K562 (cell line): ENCODE data around the gene SORCS1. TPM values are rescaled to one million over a fixed set of nuclear protein-coding genes. Genes with fewer than 3 reads are reported as not detected.

Experiments
- CREB1 ChIP-seq, 2 experiments: sonication (generic) in 1 of 2; formaldehyde crosslinking in 1 of 2; IDR thresholded peaks; 2 replicates each; pipeline versions ENCODE4 v1.6.1 to v1.8.0; 2012 to 2022; ENCODE audit warnings: inconsistent platforms in 1 of 2, mild to moderate bottlenecking in 1 of 2, missing genetic modification reagents in 1 of 2, moderate library complexity in 1 of 2
- ELF2 ChIP-seq: fragments of 250-450 bp; sonication (Bioruptor Pico); IDR thresholded peaks from 2 replicates; pipeline ENCODE4 v1.5.0; 2021; ENCODE audit warnings: mild to moderate bottlenecking
- EP400 ChIP-seq: fragments of 450-650 bp; IDR thresholded peaks from 2 replicates; pipeline ENCODE4 v1.6.1; 2017; ENCODE audit warnings: antibody characterized with exemption, mild to moderate bottlenecking, moderate library complexity
- HIVEP1 ChIP-seq: fragments of 250-450 bp; sonication (Bioruptor Pico); IDR thresholded peaks from 2 replicates; pipeline ENCODE4 v1.4.0; 2020; ENCODE audit warnings: mild to moderate bottlenecking
- HLTF ChIP-seq: fragments of 450-650 bp; IDR thresholded peaks from 2 replicates; pipeline ENCODE4 v1.6.1; 2016
- NFRKB ChIP-seq: fragments of 450-650 bp; IDR thresholded peaks from 2 replicates; pipeline ENCODE4 v1.6.1; 2016; ENCODE audit warnings: low read depth
- PPARD ChIP-seq: fragments of 250-450 bp; sonication (Bioruptor Pico); IDR thresholded peaks from 2 replicates; pipeline ENCODE4 v1.8.0; 2022; ENCODE audit warnings: inconsistent platforms, mild to moderate bottlenecking, moderate library complexity
- RBFOX2 ChIP-seq: fragments of 200-400 bp; formaldehyde crosslinking; IDR thresholded peaks from 2 replicates; pipeline ENCODE4 v1.6.1; 2017; ENCODE audit warnings: low read depth, mild to moderate bottlenecking, low read length, moderate library complexity
- SETDB1 ChIP-seq: IDR thresholded peaks from one replicate; pipeline ENCODE4 v1.6.1; 2012; ENCODE audit warnings: low read length, control low read depth, inconsistent platforms
- SNIP1 ChIP-seq: fragments of 450-650 bp; IDR thresholded peaks from 2 replicates; pipeline ENCODE4 v1.7.1; 2017; ENCODE audit warnings: low read depth, mild to moderate bottlenecking
- SUPT5H ChIP-seq: fragments of 450-650 bp; IDR thresholded peaks from 2 replicates; pipeline ENCODE4 v1.6.1; 2016
- TBP ChIP-seq: optimal IDR thresholded peaks from 2 replicates; pipeline ENCODE3; 2011; ENCODE audit warnings: low read depth, low read length, improper control_type of control experiment
- TCF7L2 ChIP-seq: fragments of 150-350 bp; IDR thresholded peaks from 2 replicates; pipeline ENCODE4 v1.6.1; 2016; ENCODE audit warnings: low read depth, mild to moderate bottlenecking, low read length, moderate library complexity
- ZBTB1 ChIP-seq: sonication (generic); formaldehyde crosslinking; IDR thresholded peaks from 2 replicates; pipeline ENCODE4 v1.8.1; 2023; ENCODE audit warnings: missing genetic modification reagents, low read depth, mild to moderate bottlenecking, borderline replicate concordance
- ZBTB40 ChIP-seq, 2 experiments: fragments of 450-650 bp in 1 of 2; sonication (generic) in 1 of 2; formaldehyde crosslinking in 1 of 2; IDR thresholded peaks; 2 replicates each; pipeline versions ENCODE4 v1.7.1 to v1.9.0; 2016 to 2022; ENCODE audit warnings: inconsistent platforms in 1 of 2, mild to moderate bottlenecking in 1 of 2, missing genetic modification reagents in 1 of 2
- ZNF146 ChIP-seq: IDR thresholded peaks from one replicate; pipeline ENCODE4 v1.6.1; 2018; ENCODE audit warnings: missing compliant biosample characterization; ENCODE audit not compliant: unreplicated experiment
- ZNF224 ChIP-seq: sonication (generic); formaldehyde crosslinking; IDR thresholded peaks from 2 replicates; pipeline ENCODE4 v1.8.0; 2022; ENCODE audit warnings: mild to moderate bottlenecking, missing genetic modification reagents
- ZZZ3 ChIP-seq: fragments of 450-650 bp; IDR thresholded peaks from 2 replicates; pipeline ENCODE4 v1.6.1; 2016; ENCODE audit warnings: antibody characterized with exemption, mild to moderate bottlenecking, moderate library complexity
- polyA plus RNA-seq, 8 experiments: library from polyadenylated mRNA; depleted of rRNA in 4 of 8; stranded (reverse) in 5 of 8; unstranded in 3 of 8; fragments of >200 nt; fragmentation: Nextera tagmentation in 2 of 8; fragmentation: Illumina TruSeq in 1 of 8; extraction: Ambion mirVana in 2 of 8; extraction: Trizol in 1 of 8; gene quantifications; 2 replicates each; pipeline versions ENCODE4 v1.2.1 to v1.2.3, GENCODE V29; 2011 to 2014; ENCODE audit warnings: inconsistent platforms in 1 of 8, missing spikeins in 1 of 8
- total RNA-seq, 7 experiments: library from RNA; depleted of rRNA in 6 of 7; stranded (reverse); fragments of >200 nt in 6 of 7; fragmentation: Illumina TruSeq in 2 of 7; extraction: Trizol in 2 of 7; gene quantifications; 2 replicates each; pipeline versions ENCODE4 v1.2.1 to v1.2.3, GENCODE V29; 2011 to 2021; ENCODE audit warnings: low replicate concordance in 1 of 7
- TF ChIP-seq, protein P1 (sequence below): fragments of 250-450 bp; sonication (Bioruptor Pico); IDR thresholded peaks from 2 replicates; pipeline ENCODE4 v1.5.0; 2021
- TF ChIP-seq, protein P2 (sequence below), 2 experiments: fragments of 200-800 bp in 1 of 2; sonication (Bioruptor generic) in 1 of 2; sonication (generic) in 1 of 2; formaldehyde crosslinking in 1 of 2; IDR thresholded peaks in 1 of 2; conservative IDR thresholded peaks in 1 of 2; 2 replicates each; pipeline versions ENCODE4 v1.5.0 to v1.6.1; 2016 to 2020; ENCODE audit warnings: missing compliant biosample characterization in 1 of 2, missing genetic modification characterization in 1 of 2, missing genetic modification reagents in 1 of 2

The SORCS1 gene
- total and polyA plus RNA-seq, 9 of the 15 experiments (the other 6 are each of a cell fraction or from before 2014, with no cell fraction given), result 1.5 to 3.9 (median 2.7) TPM

GRCh38 chr10:107025676-107026075 lies 138.8 kb downstream of the SORCS1 start (continued):
- TF ChIP-seq NFRKB (no peak), ZZZ3 (no peak), SNIP1 (no peak), TBP (no peak), EP400 (0 out of 2 replicates have a peak, but pooled peaks have one; percentile 27), SETDB1 (no peak), HIVEP1 (CRISPR knock-in tag) (no peak), CREB1 (IDR thresholded peaks at IDR 0.05) (no peak), CREB1 (CRISPR knock-in tag; IDR thresholded peaks at IDR 0.05) (no peak), ZNF224 (CRISPR knock-in tag) (no peak), TCF7L2 (no peak), ZBTB40 (IDR thresholded peaks at IDR 0.05) (no peak), ZBTB40 (CRISPR knock-in tag; IDR thresholded peaks at IDR 0.05) (no peak), PPARD (no peak), ZNF146 (CRISPR knock-in tag) (no peak), RBFOX2 (no peak), SUPT5H (no peak), ZBTB1 (CRISPR knock-in tag) (no peak), ELF2 (CRISPR knock-in tag) (no peak), HLTF (no peak)
- TF ChIP-seq, protein P1, sequence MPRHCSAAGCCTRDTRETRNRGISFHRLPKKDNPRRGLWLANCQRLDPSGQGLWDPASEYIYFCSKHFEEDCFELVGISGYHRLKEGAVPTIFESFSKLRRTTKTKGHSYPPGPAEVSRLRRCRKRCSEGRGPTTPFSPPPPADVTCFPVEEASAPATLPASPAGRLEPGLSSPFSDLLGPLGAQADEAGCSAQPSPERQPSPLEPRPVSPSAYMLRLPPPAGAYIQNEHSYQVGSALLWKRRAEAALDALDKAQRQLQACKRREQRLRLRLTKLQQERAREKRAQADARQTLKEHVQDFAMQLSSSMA (CRISPR knock-in tag), result no peak
- TF ChIP-seq, protein P2, sequence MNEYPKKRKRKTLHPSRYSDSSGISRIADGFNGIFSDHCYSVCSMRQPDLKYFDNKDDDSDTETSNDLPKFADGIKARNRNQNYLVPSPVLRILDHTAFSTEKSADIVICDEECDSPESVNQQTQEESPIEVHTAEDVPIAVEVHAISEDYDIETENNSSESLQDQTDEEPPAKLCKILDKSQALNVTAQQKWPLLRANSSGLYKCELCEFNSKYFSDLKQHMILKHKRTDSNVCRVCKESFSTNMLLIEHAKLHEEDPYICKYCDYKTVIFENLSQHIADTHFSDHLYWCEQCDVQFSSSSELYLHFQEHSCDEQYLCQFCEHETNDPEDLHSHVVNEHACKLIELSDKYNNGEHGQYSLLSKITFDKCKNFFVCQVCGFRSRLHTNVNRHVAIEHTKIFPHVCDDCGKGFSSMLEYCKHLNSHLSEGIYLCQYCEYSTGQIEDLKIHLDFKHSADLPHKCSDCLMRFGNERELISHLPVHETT (CRISPR knock-in tag; conservative IDR thresholded peaks at IDR 0.05 in 1 of 2, IDR thresholded peaks at IDR 0.05 in 1 of 2), result no peak
